CMK (cell line): ENCODE results near the gene NPAS1.

ENCODE experiments used
- DNase-seq: peaks from one replicate; pipeline ENCODE4 v3.0.0-alpha.2; 2010; ENCODE audit warnings: low read depth

Gene NPAS1

DNA sequence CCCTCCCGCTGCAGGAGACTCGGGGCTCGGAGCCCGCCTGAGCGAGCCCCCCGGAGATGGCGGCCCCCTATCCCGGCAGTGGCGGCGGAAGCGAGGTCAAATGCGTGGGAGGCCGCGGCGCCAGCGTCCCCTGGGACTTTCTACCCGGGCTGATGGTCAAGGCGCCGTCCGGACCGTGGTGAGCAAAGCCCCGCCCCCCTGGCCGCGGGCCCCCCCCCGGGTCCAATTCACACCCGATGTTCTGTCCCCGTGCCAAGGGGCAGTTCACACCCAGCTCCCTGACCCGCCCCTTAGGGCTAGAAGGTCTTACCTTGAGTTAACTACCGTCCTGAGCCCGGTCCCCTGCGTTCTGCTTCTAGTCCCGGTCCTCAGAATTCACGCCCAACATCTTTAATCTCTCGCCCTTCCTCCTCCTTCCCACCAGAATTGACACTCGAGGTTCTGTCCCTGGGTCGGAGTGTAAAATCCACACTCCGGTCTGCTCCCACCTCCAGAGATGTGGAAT is 1.4 kb downstream of the NPAS1 start:
- DNase-seq: no peak

DNA sequence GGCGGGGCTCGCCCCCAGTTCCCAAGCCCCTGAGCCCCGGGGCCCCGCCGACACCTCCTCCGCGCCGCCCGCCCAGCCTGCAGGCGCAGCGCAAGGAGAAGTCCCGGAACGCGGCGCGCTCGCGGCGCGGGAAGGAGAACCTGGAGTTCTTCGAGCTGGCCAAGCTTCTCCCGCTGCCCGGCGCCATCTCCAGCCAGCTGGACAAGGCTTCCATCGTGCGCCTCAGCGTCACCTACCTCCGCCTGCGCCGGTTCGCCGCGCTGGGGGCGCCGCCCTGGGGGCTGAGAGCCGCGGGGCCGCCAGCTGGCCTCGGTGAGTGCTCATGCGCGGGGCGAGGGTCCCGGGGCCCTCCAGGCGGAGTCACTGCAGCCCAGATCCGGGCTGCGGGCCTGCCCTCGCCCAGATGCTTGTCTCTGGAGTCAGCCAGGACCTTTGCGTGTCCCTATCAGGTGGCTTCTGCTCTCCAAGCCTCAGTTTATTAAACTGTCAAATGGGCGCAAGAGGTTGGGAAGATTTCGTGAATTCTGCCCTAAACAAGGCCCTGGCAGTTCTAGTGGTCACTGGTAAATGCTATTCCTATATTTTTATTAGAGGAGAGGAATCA is 2.0 kb downstream of the NPAS1 start:
- no peak for DNase-seq

DNA sequence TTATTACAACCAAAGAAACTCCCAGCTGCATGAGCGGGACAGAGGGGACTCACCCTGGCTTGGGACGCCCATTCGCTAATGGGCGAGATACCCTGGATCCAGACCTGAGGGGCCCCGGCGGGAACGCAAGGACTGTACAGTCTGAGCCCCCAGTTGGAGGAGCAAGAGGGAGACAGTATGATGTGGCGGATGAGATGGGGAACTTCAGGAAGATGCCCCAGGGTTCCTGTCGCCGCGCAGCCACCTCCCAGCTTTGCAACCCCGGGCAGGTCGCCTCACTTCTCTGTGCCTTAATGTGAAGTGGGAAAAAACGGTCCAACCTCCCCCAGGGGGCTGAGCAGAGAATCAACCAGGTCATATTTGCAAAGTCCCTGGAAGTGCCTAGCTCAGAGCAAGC is 2.5 kb downstream of the NPAS1 start:
- DNase-seq: no peak

DNA sequence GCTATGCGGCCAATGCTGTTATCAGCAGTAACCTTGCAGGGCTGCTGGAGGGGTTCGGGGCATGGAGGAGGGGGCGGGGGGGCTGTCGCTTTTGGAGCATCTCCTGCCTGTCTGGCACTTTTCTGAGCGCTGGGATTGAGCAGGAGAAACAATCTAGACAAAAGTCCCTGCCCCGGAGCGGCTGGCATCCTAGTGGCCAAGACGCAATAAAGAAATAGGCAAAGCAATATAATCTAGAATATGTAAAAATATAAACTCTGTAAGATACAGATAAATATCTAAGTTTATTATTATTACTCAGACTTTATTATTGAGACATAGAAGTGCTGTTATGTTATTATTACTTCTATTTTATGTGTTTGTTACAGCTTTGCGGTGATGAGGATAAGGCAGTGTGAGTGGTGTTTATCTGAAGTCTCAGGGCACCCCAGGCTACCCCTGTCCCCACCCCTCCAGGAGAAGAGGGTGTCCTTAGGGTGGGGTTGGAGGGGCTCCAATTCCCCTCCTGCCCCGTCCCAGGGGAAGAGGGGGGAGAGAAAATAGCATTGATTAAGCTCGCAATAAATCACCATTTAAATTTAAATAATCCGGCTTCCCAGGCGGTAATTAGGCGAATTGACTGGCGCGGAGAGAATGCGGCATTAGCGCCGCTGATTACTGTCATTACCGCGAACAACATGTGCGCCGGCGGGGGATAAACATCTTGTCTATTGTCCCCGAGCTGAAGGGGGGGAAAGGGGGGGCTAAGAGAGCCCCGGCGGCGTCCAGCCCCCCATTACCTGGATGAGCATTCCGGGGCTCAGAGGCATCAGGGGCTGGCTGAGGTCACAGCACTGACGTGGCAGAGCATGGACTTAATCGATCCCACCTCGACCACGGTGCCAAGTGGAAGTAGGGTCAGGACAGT is 3.2 kb downstream of the NPAS1 start:
- no peak for DNase-seq

GRCh38 chr19:47023448-47023794 is 3.8 kb downstream of the NPAS1 start:
- no peak for DNase-seq

DNA sequence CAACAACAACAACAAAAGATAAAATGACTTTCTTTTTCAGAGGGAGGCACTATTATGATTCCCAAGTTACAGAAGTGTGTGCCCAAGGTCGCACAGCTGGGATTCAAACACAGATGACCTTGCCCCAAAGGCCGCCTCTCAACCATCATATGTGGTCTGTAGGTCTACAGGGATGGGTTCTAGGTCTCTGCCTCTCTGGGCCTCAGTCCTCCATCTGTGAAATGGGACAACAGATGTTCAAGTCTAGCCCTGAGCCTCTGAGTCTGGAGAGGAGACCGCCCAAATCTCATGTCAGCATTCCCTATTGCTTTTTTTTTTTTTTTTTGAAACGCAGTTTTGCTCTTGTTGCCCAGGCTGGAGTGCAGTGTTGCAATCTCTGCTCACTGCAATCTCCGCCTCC is 4.9 kb downstream of the NPAS1 start:
- no peak for DNase-seq

- no peak for DNase-seq
Observed at GRCh38 chr19:47026156-47026555, 6.5 kb downstream of the NPAS1 start.

DNA sequence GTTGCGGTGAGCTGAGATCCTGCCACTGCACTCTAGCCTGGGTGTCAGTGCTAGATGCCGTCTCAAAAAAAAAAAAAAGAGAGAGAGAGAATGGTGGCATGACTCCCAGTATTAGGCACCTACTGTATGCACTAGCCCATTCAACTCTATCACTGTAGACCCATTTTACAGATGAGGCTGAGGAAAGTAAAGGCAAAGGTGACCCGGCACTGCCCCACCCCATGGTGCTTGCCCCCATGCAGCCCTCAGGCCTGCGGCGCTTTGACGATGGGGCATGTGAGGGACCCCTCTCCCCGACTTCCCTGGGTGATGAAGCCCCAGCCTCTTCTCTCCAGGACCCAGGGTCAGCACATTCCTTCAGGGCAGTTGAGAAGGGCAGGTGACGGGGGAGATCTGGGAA is 7.3 kb downstream of the NPAS1 start:
- DNase-seq: no peak

DNA sequence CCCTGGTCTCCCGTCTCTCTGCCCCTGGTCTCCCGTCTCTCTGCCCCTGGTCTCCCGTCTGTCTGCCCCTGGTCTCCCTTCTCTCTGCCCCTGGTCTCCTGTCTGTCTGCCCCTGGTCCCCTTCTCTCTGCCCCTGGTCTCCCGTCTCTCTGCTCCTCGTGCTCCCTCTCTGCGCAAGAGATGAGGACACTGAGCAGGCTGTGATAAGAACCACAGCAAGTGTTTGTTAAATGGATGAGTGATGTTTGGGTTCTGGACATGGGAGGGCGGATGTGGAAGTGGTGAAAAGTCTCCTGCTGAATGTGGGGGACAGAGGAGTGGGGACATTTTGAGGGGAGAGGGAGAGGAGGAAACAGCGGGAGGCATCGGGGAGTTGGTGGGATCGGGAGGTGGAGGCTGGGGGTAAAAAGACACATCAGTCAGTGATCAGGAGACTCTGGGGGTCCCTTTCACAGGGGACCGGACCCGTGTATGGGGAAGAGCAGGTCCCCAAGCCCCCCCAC is 8.0 kb downstream of the NPAS1 start:
- DNase-seq: no peak

GRCh38 chr19:47028195-47028601 is 8.6 kb downstream of the NPAS1 start:
- no peak for DNase-seq

DNA sequence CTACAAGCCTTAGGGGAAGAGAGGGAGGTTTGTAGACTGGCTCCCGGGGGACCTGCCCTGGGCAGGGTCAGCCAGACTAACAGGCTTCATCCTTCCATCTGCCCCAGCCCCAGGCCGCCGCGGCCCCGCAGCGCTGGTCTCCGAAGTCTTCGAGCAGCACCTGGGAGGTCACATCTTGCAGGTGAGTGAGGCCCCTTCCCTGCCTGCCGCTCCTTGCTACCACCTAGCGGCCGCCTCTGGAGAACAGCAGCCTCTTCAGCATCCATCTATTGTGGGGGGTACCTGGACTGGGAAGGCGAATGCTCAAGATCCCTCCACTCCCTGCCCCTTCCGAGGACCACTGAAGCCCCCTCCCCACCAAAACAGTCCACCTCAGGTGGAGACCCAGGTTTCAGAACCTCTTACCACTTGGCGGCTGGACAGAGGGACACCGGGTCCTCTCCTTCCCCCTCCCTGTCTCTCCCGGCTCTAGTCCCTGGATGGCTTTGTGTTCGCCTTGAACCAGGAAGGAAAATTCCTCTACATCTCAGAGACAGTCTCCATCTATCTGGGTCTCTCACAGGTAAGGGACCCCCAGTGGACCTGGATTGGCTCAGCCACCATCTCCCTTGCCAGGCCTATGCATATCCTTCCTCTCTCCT is 12.7 kb downstream of the NPAS1 start:
- DNase-seq: no peak

DNA sequence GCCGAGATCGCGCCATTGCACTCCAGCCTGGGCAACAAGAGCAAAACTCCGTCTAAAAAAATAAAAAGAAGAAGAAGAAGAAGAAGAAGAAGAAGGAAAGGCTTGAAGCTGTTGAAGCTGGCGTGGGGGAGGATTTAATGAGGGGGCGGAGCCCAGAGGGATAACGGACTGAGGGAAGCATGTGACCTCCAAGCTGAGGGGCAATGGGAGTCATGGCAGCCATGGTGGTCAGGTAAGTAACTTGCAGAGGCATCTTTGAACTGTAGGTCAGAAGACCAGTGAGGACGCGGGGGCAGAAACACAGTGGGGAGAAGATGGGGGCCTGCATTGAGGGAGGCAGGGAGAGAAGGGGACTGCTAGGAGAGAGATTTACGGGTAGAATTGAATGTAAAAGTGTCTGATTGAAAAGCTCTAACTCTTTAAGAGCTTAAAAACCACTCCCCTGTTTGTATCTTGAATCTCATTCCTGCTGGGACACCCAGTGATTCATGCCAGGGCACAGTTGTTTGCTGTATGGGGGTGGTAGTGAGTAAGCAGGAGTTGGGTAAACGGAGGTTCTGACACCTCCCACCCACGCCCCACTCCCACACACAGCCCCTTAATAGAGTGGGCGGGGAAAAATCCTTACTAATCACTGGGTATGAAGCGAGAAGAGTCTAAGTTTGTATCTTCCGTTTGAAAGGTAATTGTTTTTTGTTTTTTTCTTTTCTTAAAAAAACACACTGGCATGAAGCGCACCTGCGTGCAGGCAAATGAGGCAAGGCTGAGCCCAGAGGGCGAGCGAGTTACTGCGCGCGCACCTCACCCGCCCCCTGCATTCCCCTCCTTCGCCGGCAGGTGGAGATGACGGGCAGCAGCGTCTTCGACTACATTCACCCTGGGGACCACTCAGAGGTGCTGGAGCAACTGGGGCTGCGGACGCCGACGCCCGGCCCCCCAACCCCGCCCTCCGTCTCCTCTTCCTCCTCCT is 15.8 kb downstream of the NPAS1 start:
- peak; percentile 93 for DNase-seq

DNA sequence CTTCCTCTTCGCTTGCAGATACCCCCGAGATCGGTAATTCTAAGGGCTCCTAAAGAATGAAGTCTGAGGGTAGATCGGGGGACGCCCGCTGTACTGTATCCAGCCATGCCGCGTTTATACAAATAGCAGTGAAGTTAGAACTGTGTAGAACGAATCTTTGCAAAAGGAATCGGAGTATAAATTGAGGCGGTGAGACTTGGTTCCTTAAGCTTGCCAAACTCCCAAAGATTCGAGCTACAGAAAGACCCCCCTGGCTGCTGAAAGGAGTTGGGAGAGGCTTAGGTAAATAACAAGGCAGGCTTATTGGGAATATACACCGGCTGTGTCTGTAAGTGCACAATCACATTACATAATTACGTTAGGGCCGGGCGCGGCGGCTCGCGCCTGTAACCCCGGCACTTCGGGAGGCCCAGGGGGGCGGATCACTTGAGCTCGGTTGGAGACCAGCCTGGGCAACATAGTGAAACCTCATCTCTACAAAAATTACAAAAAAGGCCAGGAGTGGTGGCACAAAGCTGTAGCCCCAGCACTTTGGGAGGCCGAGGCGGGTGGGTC is 16.5 kb downstream of the NPAS1 start:
- DNase-seq: no peak

DNA sequence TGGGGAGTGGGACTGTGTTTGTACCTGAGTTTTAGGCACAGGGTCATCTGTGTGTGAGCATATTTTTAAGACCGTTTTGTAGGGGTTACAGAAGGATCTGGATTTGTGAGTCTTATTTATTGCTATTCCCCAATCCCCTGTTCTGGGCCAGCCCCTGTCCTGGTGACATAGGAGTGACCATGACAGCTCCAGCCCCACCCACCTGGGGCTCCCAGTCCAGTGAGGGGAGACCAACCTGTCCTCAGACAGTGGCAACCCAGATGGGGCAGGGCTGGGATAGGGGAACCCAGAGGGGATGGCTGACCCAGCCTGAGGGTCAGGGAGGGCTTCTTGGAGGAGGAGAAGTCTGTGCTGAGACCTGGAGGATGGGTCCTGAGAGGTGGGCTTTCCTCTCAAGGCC is 18.1 kb downstream of the NPAS1 start:
- DNase-seq: no peak

GRCh38 chr19:47039239-47039874 is 19.7 kb downstream of the NPAS1 start:
- no peak for DNase-seq

GRCh38 chr19:47040869-47041268 is 21.2 kb downstream of the NPAS1 start:
- no peak for DNase-seq

- DNase-seq: no peak
Observed at GRCh38 chr19:47044946-47045866, 25.6 kb downstream of the NPAS1 start.

DNA sequence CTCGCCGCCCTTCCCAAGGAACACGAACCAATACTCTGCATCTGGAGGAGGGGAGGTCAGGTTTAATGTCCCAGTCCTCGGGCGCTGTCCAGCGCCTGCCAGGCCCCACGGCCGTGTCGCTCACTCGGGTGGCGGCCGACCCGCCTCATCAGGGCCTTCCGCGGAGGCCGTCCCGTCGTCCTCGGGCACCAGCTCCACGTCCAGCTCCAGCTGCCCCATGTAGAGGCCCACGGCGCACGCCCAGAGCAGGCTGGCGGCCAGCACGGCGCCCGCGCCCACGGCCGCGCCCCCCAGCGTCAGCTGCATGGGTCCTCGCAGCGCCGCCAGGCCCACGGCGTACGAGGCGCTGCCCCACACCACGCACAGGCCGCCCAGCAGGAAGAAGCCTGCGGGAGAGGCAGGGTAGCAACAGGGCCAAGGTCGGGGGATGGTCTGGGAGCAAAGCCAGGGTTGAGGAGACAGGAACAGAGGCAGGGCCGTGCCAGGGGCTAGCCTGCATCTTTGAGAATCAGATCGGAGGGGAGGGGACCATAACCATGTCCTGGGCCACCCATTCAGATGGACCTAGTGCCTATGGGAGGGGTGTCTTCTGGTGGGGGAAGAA is 26.3 kb downstream of the NPAS1 start:
- DNase-seq: no peak

- DNase-seq: no peak
Observed at GRCh38 chr19:47047272-47047762, 27.7 kb downstream of the NPAS1 start.
